AG08396 (cell line): Measurements from ENCODE around the gene TMPRSS9.
"Not testable (repeated sequence)": the region's sequence is repeated elsewhere in the genome, so short reads cannot be mapped to it uniquely, and the experiment has no call there.

ENCODE experiments used
- DNase-seq: peaks from one replicate; pipeline ENCODE4 v3.0.0; 2012; ENCODE audit warnings: low spot score, mixed read lengths

The TMPRSS9 gene

GRCh38 chr19:2394054-2394441, 34.0 kb downstream of the TMPRSS9 start:
- DNase-seq = no peak

DNA sequence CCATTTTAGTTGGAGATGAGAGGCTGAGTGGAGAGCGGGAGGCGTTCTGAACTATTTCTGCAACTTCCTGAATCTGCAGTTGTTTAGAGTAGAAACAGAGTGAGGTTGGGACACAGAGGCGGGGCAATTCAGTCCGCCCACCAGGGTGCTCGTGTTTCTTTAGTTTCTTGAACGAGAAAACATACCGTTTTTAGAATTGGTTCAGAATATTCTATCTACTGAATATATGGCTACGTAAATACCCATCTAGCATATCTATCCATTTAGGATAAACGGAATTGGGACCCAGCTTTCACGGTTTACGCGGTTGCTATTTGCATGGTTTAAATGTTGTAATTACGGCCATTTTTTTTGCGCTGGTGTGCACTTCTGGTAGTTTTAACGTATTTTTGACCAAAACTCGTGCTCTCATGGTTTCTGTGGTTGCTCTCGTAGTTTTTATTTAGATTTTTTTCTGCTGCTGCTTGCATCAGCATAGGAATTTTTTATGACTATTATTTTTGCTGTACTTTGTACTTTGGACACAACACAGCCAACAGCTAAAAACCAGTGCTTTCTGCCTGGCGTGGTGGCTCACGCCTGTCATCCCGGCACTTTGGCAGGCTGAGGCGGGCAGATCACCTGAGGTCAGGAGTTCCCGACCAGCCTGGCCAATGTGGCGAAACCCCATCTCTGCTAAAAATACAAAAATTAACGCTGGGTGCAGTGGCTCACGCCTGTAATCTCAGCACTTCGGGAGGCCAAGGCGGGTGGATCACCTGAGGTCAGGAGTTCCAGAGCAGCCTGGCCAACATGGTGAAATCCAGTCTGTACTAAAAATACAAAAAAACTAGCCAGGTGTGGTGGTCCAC, 34.6 kb downstream of the TMPRSS9 start:
- no peak for DNase-seq

DNA sequence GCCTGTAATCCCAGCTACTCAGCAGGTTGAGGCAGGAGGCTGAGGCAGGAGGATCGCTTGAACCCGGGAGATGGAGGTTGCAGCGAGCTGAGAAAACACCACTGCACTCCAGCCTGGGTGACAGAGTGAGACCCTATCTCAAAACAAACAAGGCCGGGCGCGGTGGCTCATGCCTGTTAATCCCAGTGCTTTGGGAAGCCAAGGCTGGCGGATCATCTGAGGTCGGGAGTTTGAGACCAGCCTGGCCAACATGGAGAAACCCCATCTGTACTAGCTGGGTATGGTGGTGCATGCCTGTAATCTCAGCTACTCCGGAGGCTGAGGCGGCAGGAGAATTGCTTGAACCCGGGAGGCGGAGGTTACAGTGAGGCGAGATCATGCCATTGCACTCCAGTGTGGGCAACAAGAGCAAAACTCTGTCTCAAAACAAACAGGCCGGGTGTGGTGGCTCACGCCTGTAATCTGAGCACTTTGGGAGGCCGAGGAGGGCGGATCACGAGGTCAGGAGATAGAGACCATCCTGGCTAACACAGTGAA, 35.3 kb downstream of the TMPRSS9 start:
- DNase-seq = not testable (repeated sequence)

DNA sequence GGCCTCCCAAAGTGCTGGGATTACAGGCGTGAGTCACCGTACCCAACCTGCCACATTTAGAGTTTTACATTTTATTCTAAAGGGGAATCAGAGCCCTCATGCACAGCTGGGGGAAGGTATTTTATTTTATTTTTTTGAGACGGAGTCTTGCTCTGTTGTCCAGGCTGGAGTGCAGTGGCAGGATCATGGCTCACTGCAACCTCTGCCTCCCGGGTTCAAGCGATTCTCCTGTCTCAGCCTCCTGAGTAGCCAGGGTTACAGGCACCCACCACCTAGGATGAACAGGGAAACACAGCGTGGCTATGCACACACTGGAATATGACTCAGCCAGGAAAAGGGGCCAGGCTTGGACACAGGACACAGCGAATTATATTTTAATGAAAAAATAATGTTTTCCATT, 37.1 kb downstream of the TMPRSS9 start:
- DNase-seq = not testable (repeated sequence)

- DNase-seq = no peak
Measured at GRCh38 chr19:2398735-2399305, 38.8 kb downstream of the TMPRSS9 start.

DNA sequence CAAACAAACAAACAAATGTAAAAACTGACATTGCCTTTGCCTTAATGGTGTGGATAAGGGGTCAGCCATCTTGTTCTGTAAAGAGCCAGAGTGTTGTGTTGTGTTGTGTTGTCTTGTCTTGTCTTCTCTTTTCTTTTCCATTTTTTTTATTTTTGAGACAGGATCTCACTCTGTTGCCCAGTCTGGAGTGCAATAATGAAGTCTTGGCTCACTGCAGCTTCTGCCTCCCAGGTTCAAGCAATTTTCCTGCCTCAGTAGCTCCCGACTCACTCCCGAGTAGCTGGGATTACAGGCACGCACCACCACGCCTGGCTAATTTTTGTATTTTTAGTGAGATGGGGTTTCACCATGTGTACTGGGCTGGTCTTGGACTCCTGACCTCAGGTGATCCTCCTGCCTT, 39.5 kb downstream of the TMPRSS9 start:
- no peak for DNase-seq

DNA sequence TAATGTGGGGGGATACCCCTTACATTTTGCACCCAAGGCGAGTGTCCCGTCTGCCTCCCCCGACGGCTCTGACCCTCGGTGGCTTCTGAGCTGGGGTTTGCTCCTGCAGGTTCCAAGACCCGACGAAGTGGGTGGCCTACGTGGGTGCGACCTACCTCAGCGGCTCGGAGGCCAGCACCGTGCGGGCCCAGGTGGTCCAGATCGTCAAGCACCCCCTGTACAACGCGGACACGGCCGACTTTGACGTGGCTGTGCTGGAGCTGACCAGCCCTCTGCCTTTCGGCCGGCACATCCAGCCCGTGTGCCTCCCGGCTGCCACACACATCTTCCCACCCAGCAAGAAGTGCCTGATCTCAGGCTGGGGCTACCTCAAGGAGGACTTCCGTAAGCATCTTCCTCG, 48.2 kb downstream of the TMPRSS9 start:
- no peak for DNase-seq

GRCh38 chr19:2409352-2409912, 49.4 kb downstream of the TMPRSS9 start:
- no peak for DNase-seq

DNA sequence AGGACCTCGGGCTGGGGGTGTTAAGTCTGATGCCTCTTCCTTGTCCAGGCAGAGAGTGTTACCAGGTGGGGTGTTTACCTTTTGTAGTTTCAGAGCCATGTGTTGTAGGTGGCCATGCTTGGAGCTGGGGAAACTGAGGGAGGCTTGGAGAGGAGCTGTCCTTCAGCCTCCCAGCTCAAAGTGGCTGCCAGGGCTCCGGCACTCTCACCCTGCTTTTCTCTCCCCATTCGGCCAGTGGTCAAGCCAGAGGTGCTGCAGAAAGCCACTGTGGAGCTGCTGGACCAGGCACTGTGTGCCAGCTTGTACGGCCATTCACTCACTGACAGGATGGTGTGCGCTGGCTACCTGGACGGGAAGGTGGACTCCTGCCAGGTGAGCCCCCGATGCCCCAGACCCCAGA, 50.0 kb downstream of the TMPRSS9 start:
- no peak for DNase-seq

DNA sequence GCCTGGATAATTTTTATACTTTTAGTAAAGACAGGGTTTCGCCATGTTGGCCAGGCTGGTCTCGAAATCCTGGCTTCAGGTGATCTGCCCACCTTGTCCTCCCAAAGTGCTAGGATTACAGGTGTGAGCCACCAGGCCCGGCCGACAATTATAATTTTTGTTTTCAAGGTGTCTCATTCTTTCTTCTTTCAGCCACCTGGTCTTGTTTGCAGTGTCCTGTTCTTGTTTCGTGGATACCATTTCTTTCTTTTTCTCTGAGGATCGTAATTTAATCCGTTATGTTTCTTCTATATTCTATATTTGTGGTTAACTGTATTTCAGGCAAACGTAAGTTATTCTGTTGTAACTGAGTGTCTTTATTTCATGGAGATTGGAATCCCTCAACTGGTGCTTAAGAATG, 51.6 kb downstream of the TMPRSS9 start:
- no peak for DNase-seq

- no peak for DNase-seq
Measured at GRCh38 chr19:2412449-2412848, 52.4 kb downstream of the TMPRSS9 start.

DNA sequence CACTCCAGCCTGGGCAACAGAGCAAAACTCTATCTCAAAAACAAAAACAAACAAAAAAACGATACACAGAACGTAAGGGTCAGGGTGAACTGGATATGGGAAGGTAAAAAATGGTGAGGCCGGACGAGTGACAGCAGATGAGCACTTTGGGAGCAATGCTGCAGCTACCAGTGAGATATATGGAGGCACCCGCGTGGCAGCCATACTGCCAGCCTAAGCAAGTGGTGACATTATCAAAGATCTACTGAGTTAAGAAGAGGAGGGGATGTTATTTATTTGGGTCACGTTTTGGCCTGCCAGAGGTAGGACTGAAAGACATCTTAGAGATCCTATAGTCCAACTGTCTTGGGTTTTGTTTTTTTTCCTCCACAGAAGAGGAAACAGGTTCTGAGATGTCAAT, 53.1 kb downstream of the TMPRSS9 start:
- DNase-seq = no peak

- no peak for DNase-seq
Measured at GRCh38 chr19:2413629-2414028, 53.6 kb downstream of the TMPRSS9 start.

- no peak for DNase-seq
Measured at GRCh38 chr19:2415281-2415972, 55.4 kb downstream of the TMPRSS9 start.

DNA sequence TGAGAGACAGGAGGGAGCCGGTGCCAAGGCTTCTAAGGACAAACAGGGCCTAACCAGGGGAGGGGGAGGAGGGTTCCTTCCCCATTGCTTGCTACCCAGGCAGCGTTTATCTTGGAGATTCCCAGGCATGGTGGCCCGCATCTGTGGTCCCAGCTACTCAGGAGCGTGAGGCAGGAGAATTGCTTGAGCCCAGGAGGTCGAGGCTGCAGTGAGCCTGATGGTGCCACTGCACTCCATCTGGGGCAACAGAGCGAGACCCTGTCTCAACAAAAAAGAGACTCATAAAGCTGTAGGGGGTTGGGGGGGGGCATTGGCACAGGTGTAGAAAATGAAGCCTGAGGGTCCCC, 55.9 kb downstream of the TMPRSS9 start:
- no peak for DNase-seq

GRCh38 chr19:2416321-2417097, 56.4 kb downstream of the TMPRSS9 start:
- no peak for DNase-seq

- not testable (repeated sequence) for DNase-seq
Measured at GRCh38 chr19:2417436-2417835, 57.4 kb downstream of the TMPRSS9 start.

DNA sequence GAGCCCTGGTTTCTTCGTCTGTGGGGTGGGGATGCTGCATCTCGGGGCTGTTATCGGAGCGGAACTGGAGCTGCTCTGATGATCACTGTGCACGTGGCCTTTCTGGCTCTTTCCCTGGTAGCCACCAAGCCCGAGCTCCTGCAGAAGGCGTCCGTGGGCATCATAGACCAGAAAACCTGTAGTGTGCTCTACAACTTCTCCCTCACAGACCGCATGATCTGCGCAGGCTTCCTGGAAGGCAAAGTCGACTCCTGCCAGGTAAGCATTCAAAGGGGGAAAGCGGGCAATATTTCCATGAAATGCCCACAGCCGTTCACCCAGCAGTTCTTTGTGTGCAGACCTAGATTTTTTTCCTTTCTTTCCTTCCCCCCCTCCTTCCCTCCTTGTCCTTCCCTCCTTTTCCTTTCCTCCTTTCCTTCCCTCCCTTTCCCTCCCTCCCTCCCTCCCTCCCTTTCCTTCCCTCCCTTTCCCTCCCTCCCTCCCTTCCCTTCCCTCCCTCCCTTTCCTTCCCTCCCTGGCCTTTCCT, 57.9 kb downstream of the TMPRSS9 start:
- DNase-seq = no peak

DNA sequence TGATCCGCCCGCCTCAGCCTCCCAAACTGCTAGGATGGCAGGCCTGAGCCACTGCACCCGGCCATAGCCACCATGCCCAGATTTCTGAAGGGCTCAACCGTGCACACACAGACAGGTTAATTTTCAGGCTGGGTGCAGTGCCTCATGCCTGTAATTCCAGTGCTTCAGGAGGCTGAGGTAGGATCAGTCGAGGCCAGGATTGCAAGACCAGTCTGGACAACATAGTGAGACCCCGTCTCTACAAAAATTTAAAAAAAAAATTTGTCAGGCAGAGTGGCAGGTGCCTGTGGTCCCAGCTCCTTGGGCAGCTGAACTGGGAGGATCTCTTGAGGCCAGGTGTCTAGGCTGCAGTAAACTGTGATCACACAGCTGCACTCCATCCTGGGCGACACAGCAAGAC, 59.7 kb downstream of the TMPRSS9 start:
- no peak for DNase-seq

DNA sequence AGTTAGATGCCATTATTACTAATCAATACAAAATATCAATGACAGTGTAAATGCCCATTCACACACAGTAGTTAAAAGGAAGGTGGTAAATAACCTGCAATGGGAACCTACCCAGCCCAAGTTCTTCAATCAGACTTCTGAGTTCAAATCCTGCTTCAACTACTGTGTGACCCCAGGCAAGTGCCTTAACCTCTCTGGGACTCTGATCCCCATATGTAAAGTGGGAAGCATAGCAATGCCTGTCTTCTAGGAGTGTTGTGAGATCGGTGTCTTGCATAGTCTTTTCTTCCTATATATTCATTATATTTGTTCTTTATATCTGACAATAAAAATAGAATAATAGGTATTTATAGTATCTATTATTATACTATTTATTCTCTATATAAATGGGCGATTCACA, 60.4 kb downstream of the TMPRSS9 start:
- no peak for DNase-seq

- no peak for DNase-seq
Measured at GRCh38 chr19:2421581-2422306, 61.7 kb downstream of the TMPRSS9 start.
